C4-2B (cell line): ENCODE measurements around the gene MRPL55.

Source experiments
- CTCF ChIP-seq: fragments of 450-650 bp; conservative IDR thresholded peaks from 2 replicates; pipeline ENCODE4 v1.5.1; 2017; ENCODE audit warnings: mild to moderate bottlenecking
- ZFX ChIP-seq: fragments of 450-650 bp; IDR thresholded peaks from 2 replicates; pipeline ENCODE4 v1.6.1; 2017

- no peak for TF ChIP-seq CTCF
- TF ChIP-seq ZFX: no peak
These were observed 11.3 kb upstream of the MRPL55 start for GRCh38 chr1:228120351-228120750.
